Activated naive CD4-positive, alpha-beta T cell treated with anti-CD3 and anti-CD28 coated beads for 36 hours (primary cell): ENCODE measurements around the gene FMC1. TPM values are rescaled to one million over a fixed set of nuclear protein-coding genes. Genes with fewer than 3 reads are reported as not detected.
"Not testable (repeated sequence)": the region's sequence is repeated elsewhere in the genome, so short reads cannot be mapped to it uniquely, and the experiment has no call there.

Experiments
- CTCF ChIA-PET: fragments of 350-600 bp; sonication (Branson Sonifier 250); formaldehyde crosslinking; loops from one replicate; lab custom pipeline; 2021; ENCODE audit warnings: antibody characterized with exemption; lab: Charles Lee
- DNase-seq: peaks from one replicate; pipeline ENCODE4 v3.0.0-alpha.2; 2020
- H3K27ac Mint-ChIP-seq: one replicate; pipeline ENCODE4 v1.8.0; 2021; ENCODE audit warnings: mild to moderate bottlenecking, mixed read lengths
- H3K27me3 Mint-ChIP-seq: one replicate; pipeline ENCODE4 v1.8.0; 2021; ENCODE audit warnings: low read depth, mixed read lengths
- H3K36me3 Mint-ChIP-seq: one replicate; pipeline ENCODE4 v1.8.0; 2021; ENCODE audit warnings: low read depth, mixed read lengths
- H3K4me1 Mint-ChIP-seq: one replicate; pipeline ENCODE4 v1.8.0; 2021; ENCODE audit warnings: low read depth, mixed read lengths
- H3K4me3 Mint-ChIP-seq: one replicate; pipeline ENCODE4 v1.8.0; 2021; ENCODE audit warnings: mild to moderate bottlenecking, moderate library complexity, mixed read lengths
- H3K9me3 Mint-ChIP-seq: one replicate; pipeline ENCODE4 v1.8.0; 2021; ENCODE audit warnings: mixed read lengths
- intact Hi-C: fragments of 100-400 bp; cut with micrococcal nuclease; formaldehyde crosslinking; loops from one replicate; pipeline ENCODE4 v1.15.1; 2023
- total RNA-seq, 2 experiments: library from RNA; stranded (reverse); gene quantifications; one replicate each; pipeline ENCODE4 v1.2.3, GENCODE V29; 2021

The FMC1 gene
- total RNA-seq: 10 to 100 TPM in 1 of 2 experiments, 1 to 10 TPM in 1; 7.1 to 10.6 TPM

- H3K36me3 Mint-ChIP-seq: peaks cover 16% of the 10 kb centered on the region
- peaks cover 3% of the 10 kb centered on the region for H3K9me3 Mint-ChIP-seq
- CTCF ChIA-PET: interaction anchor here (1.4 kb wide), 1 partner anchor 323 kb away, joined by 5 read pairs; no protein-coding TSS in a partner anchor
- H3K4me1 Mint-ChIP-seq: peaks cover 22% of the 10 kb centered on the region
- intact Hi-C loops: loop anchor here (1.0 to 5.0 kb wide), 7 partner anchors 93 to 890 kb away; partner anchors contain the start of genes HIPK2 and ZC3HAV1L
- DNase-seq: peak; percentile 94
- peaks cover 3% of the 10 kb centered on the region for H3K27me3 Mint-ChIP-seq
- peak within 1 kb of the TSS; percentile 93 for H3K4me3 Mint-ChIP-seq
- H3K27ac Mint-ChIP-seq: peak within 1 kb of the TSS; percentile 99
These were observed at the start of gene FMC1 for GRCh38 chr7:139341058-139341775. Gene FMC1, plus strand, starts transcription at chr7:139341337. Its CDS starts 48 bp downstream, at chr7:139341385.

GRCh38 chr7:139292821-139293220 is 48.3 kb upstream of the FMC1 start:
- CTCF ChIA-PET: interaction anchor here (0.6 kb wide), 1 partner anchor 1470 kb away, joined by 3 read pairs; no protein-coding TSS in a partner anchor
- no peaks in the 10 kb centered on the region for H3K36me3 Mint-ChIP-seq

GRCh38 chr7:139293534-139293933 is 47.6 kb upstream of the FMC1 start:
- Mint-ChIP-seq H3K27me3 (no peaks in the 10 kb centered on the region), H3K27ac (no peak overlapping the region), H3K4me3 (no peak overlapping the region), H3K4me1 (no peaks in the 10 kb centered on the region), H3K36me3 (peaks cover 1% of the 10 kb centered on the region), H3K9me3 (no peaks in the 10 kb centered on the region)
- intact Hi-C loops: no loop called here
- DNase-seq: no peak
- CTCF ChIA-PET: interaction anchor here (0.6 kb wide), 1 partner anchor 421 kb away, joined by 7 read pairs; no protein-coding TSS in a partner anchor

More at GRCh38 chr7:139292821-139293220, 48.3 kb upstream of the FMC1 start:
- H3K4me3 Mint-ChIP-seq: no peak overlapping the region
- no peaks in the 10 kb centered on the region for H3K9me3 Mint-ChIP-seq
- no peaks in the 10 kb centered on the region for H3K4me1 Mint-ChIP-seq
- no peak for DNase-seq
- intact Hi-C loops: no loop called here
- H3K27me3 Mint-ChIP-seq: no peaks in the 10 kb centered on the region
- no peak overlapping the region for H3K27ac Mint-ChIP-seq

- Mint-ChIP-seq H3K4me3 (no peak overlapping the region), H3K4me1 (no peaks in the 10 kb centered on the region), H3K9me3 (no peaks in the 10 kb centered on the region), H3K27me3 (no peaks in the 10 kb centered on the region), H3K27ac (no peak overlapping the region), H3K36me3 (peaks cover 1% of the 10 kb centered on the region)
- CTCF ChIA-PET: interaction anchor here (0.6 kb wide), 1 partner anchor 422 kb away, joined by 7 read pairs; no protein-coding TSS in a partner anchor
- DNase-seq: no peak
- intact Hi-C loops: no loop called here
These were observed 46.9 kb upstream of the FMC1 start for GRCh38 chr7:139294241-139294640.

- intact Hi-C loops: no loop called here
- DNase-seq: no peak
- Mint-ChIP-seq H3K9me3 (no peaks in the 10 kb centered on the region), H3K4me3 (no peak overlapping the region), H3K27ac (no peak overlapping the region), H3K36me3 (peaks cover 1% of the 10 kb centered on the region), H3K27me3 (no peaks in the 10 kb centered on the region), H3K4me1 (no peaks in the 10 kb centered on the region)
- CTCF ChIA-PET: no interaction called here
These were observed 46.1 kb upstream of the FMC1 start for GRCh38 chr7:139294951-139295575.

- Mint-ChIP-seq H3K9me3 (no peaks in the 10 kb centered on the region), H3K27ac (no peak overlapping the region), H3K4me1 (no peaks in the 10 kb centered on the region), H3K36me3 (peaks cover 1% of the 10 kb centered on the region), H3K27me3 (no peaks in the 10 kb centered on the region), H3K4me3 (no peak overlapping the region)
- CTCF ChIA-PET: no interaction called here
- intact Hi-C loops: no loop called here
- DNase-seq: no peak
These were observed 43.3 kb upstream of the FMC1 start for GRCh38 chr7:139297795-139298194.

- DNase-seq: no peak
- no peaks in the 10 kb centered on the region for H3K27me3 Mint-ChIP-seq
- H3K4me1 Mint-ChIP-seq: no peaks in the 10 kb centered on the region
- no peak overlapping the region for H3K4me3 Mint-ChIP-seq
- H3K9me3 Mint-ChIP-seq: no peaks in the 10 kb centered on the region
- intact Hi-C loops: no loop called here
- H3K36me3 Mint-ChIP-seq: peaks cover 1% of the 10 kb centered on the region
- CTCF ChIA-PET: no interaction called here
- H3K27ac Mint-ChIP-seq: no peak overlapping the region
These were observed 41.8 kb upstream of the FMC1 start for GRCh38 chr7:139299296-139299695.

- intact Hi-C loops: no loop called here
- no peaks in the 10 kb centered on the region for H3K4me1 Mint-ChIP-seq
These were observed 40.7 kb upstream of the FMC1 start for GRCh38 chr7:139300390-139300789.

GRCh38 chr7:139304517-139304916 is 36.6 kb upstream of the FMC1 start:
- Mint-ChIP-seq H3K4me3 (no peak overlapping the region), H3K27me3 (no peaks in the 10 kb centered on the region), H3K4me1 (no peaks in the 10 kb centered on the region), H3K36me3 (no peaks in the 10 kb centered on the region), H3K27ac (no peak overlapping the region), H3K9me3 (no peaks in the 10 kb centered on the region)
- CTCF ChIA-PET: no interaction called here
- no peak for DNase-seq
- intact Hi-C loops: no loop called here

More at GRCh38 chr7:139300390-139300789, 40.7 kb upstream of the FMC1 start:
- H3K4me3 Mint-ChIP-seq: no peak overlapping the region
- peaks cover 1% of the 10 kb centered on the region for H3K36me3 Mint-ChIP-seq
- H3K27me3 Mint-ChIP-seq: no peaks in the 10 kb centered on the region
- H3K27ac Mint-ChIP-seq: no peak overlapping the region
- DNase-seq: no peak
- H3K9me3 Mint-ChIP-seq: no peaks in the 10 kb centered on the region
- CTCF ChIA-PET: no interaction called here

GRCh38 chr7:139317939-139318505 is 23.1 kb upstream of the FMC1 start:
- no peaks in the 10 kb centered on the region for H3K4me1 Mint-ChIP-seq
- no peaks in the 10 kb centered on the region for H3K36me3 Mint-ChIP-seq
- H3K27ac Mint-ChIP-seq: no peak overlapping the region
- intact Hi-C loops: no loop called here
- H3K27me3 Mint-ChIP-seq: no peaks in the 10 kb centered on the region
- CTCF ChIA-PET: no interaction called here
- DNase-seq: no peak
- no peak overlapping the region for H3K4me3 Mint-ChIP-seq
- H3K9me3 Mint-ChIP-seq: no peaks in the 10 kb centered on the region

- Mint-ChIP-seq H3K9me3 (no peaks in the 10 kb centered on the region), H3K4me1 (no peaks in the 10 kb centered on the region), H3K27me3 (no peaks in the 10 kb centered on the region), H3K4me3 (no peak overlapping the region), H3K36me3 (no peaks in the 10 kb centered on the region), H3K27ac (no peak overlapping the region)
- no peak for DNase-seq
- CTCF ChIA-PET: interaction anchor here (0.9 kb wide), 1 partner anchor 9 kb away, joined by 3 read pairs; no protein-coding TSS in a partner anchor
- intact Hi-C loops: no loop called here
These were observed 19.9 kb upstream of the FMC1 start for GRCh38 chr7:139321071-139321745.

- H3K4me1 Mint-ChIP-seq, H3K4me3 Mint-ChIP-seq, CTCF ChIA-PET, DNase-seq, H3K27me3 Mint-ChIP-seq, H3K36me3 Mint-ChIP-seq, intact Hi-C loops, H3K27ac Mint-ChIP-seq, H3K9me3 Mint-ChIP-seq: not testable (repeated sequence)
These were observed 16.4 kb upstream of the FMC1 start for GRCh38 chr7:139324709-139325108.
